SK-N-SH (cell line): ENCODE data around the gene RTN4RL1. TPM values are rescaled to one million over a fixed set of nuclear protein-coding genes. Genes with fewer than 3 reads are reported as not detected.
A peak's percentile ranks its signal among the peaks of the same experiment; 100 is the strongest.

Experiments used
- CTCF ChIA-PET: fragments of 300-600, 350-600 bp; formaldehyde crosslinking; extraction: SDS; loops from one replicate; lab custom pipeline; 2021; lab: Yijun Ruan, JAX
- POLR2A ChIA-PET: fragments of 350-600 bp; sonication (Branson Sonifier 250); formaldehyde crosslinking; extraction: SDS; loops from one replicate; lab custom pipeline; 2020; ENCODE audit warnings: antibody characterized with exemption, inconsistent platforms; lab: Yijun Ruan, JAX
- DNase-seq: peaks from one replicate; pipeline ENCODE4 v3.0.0; 2012
- H2AFZ ChIP-seq: fragments of 200-600 bp; sonication (generic); 2 replicates; pipeline ENCODE4 v1.8.1; 2016; ENCODE audit warnings: antibody characterized with exemption, mild to moderate bottlenecking, low read depth
- H3F3A ChIP-seq: fragments of 200-600 bp; sonication (generic); replicated peaks from 2 replicates; pipeline ENCODE3; 2016; ENCODE audit warnings: antibody characterized with exemption, mild to moderate bottlenecking; ENCODE audit not compliant: insufficient read depth
- H3K27ac ChIP-seq, 2 experiments: fragments of 200-500 bp in 1 of 2; fragments of 200-600 bp in 1 of 2; sonication (Bioruptor generic) in 1 of 2; sonication (generic), shearing (Covaris generic) in 1 of 2; 2 replicates each; pipeline versions ENCODE4 v1.5.1 to v1.6.1; 2014 to 2016; ENCODE audit warnings: low read depth in 2 of 2, inconsistent platforms in 1 of 2, low read length in 1 of 2, mild to moderate bottlenecking in 1 of 2, mixed read lengths in 1 of 2
- H3K27me3 ChIP-seq: fragments of 200-600 bp; sonication (generic), shearing (Covaris generic); 2 replicates; pipeline ENCODE4 v1.6.1; 2016; ENCODE audit warnings: mixed run types; ENCODE audit not compliant: insufficient read depth
- H3K36me3 ChIP-seq, 2 experiments: fragments of 200-500 bp in 1 of 2; fragments of 200-600 bp in 1 of 2; sonication (Bioruptor generic) in 1 of 2; sonication (generic) in 1 of 2; replicated peaks in 1 of 2; 2 replicates each; pipeline versions ENCODE3 to v1.5.1; 2014 to 2016; ENCODE audit warnings: low read length in 1 of 2, mild to moderate bottlenecking in 1 of 2; ENCODE audit not compliant: insufficient read depth in 2 of 2, control insufficient read depth in 1 of 2
- H3K4me1 ChIP-seq, 2 experiments: fragments of 200-500 bp in 1 of 2; fragments of 200-600 bp in 1 of 2; sonication (Bioruptor generic) in 1 of 2; sonication (generic), shearing (Covaris generic) in 1 of 2; 2 replicates each; pipeline versions ENCODE4 v1.5.1 to v1.6.1; 2014 to 2016; ENCODE audit warnings: low read depth in 1 of 2, low read length in 1 of 2, mixed run types in 1 of 2; ENCODE audit not compliant: insufficient read depth in 2 of 2, control insufficient read depth in 1 of 2
- H3K4me2 ChIP-seq: fragments of 200-600 bp; sonication (generic), shearing (Covaris generic); 2 replicates; pipeline ENCODE4 v1.6.1; 2017; ENCODE audit warnings: mixed run types
- H3K4me3 ChIP-seq, 2 experiments: fragments of 200-500 bp in 1 of 2; fragments of 200-600 bp in 1 of 2; sonication (Bioruptor generic) in 1 of 2; sonication (generic), shearing (Covaris generic) in 1 of 2; 2 replicates each; pipeline versions ENCODE4 v1.5.1 to v1.8.1; 2014 to 2016; ENCODE audit warnings: low read depth in 2 of 2, inconsistent platforms in 1 of 2, low read length in 1 of 2, mild to moderate bottlenecking in 1 of 2, mixed read lengths in 1 of 2, moderate library complexity in 1 of 2
- H3K79me2 ChIP-seq: fragments of 200-600 bp; sonication (generic); 2 replicates; pipeline ENCODE4 v1.8.1; 2017; ENCODE audit warnings: mild to moderate bottlenecking; ENCODE audit not compliant: insufficient read depth
- H3K9ac ChIP-seq: fragments of 200-600 bp; sonication (generic); 2 replicates; pipeline ENCODE4 v1.6.1; 2017; ENCODE audit warnings: mixed run types
- H3K9me2 ChIP-seq: fragments of 200-600 bp; sonication (generic); 2 replicates; pipeline ENCODE4 v1.6.1; 2017; ENCODE audit warnings: mixed run types
- H3K9me3 ChIP-seq: fragments of 200-600 bp; sonication (generic); 2 replicates; pipeline ENCODE4 v1.6.1; 2017; ENCODE audit warnings: mixed run types, mild to moderate bottlenecking, moderate library complexity
- H4K20me1 ChIP-seq: fragments of 200-600 bp; sonication (generic); 2 replicates; pipeline ENCODE4 v1.6.1; 2017; ENCODE audit warnings: mild to moderate bottlenecking, mixed run types; ENCODE audit not compliant: insufficient read depth
- CHD2 ChIP-seq: fragments of 150-350 bp; IDR thresholded peaks from 2 replicates; pipeline ENCODE4 v1.6.1; 2018; ENCODE audit warnings: low read length; ENCODE audit not compliant: partially characterized antibody
- EP300 ChIP-seq, 2 experiments: IDR thresholded peaks; 2 replicates each; pipeline versions ENCODE4 v1.4.0 to v1.6.1; 2012; ENCODE audit warnings: borderline replicate concordance in 1 of 2, low read depth in 1 of 2, low read length in 1 of 2
- EZH2phosphoT487 ChIP-seq: fragments of 200-600 bp; sonication (generic); IDR thresholded peaks from 2 replicates; pipeline ENCODE4 v1.6.1; 2017; ENCODE audit warnings: low read depth, mixed run types, mild to moderate bottlenecking, antibody characterized with exemption, moderate library complexity, borderline replicate concordance
- FOSL2 ChIP-seq: IDR thresholded peaks from 2 replicates; pipeline ENCODE4 v1.4.0; 2012; ENCODE audit warnings: low read depth, mild to moderate bottlenecking, moderate library complexity, borderline replicate concordance
- FOXJ3 ChIP-seq: sonication (generic); formaldehyde crosslinking; IDR thresholded peaks from 2 replicates; pipeline ENCODE4 v1.5.1; 2020; ENCODE audit warnings: mild to moderate bottlenecking, missing genetic modification reagents
- GATA2 ChIP-seq: sonication (generic); formaldehyde crosslinking; IDR thresholded peaks from 2 replicates; pipeline ENCODE4 v1.5.0; 2020; ENCODE audit warnings: mild to moderate bottlenecking, missing genetic modification reagents
- JUND ChIP-seq: IDR thresholded peaks from 2 replicates; pipeline ENCODE4 v1.4.0; 2012
- MEF2A ChIP-seq: IDR thresholded peaks from 2 replicates; pipeline ENCODE4 v1.4.0; 2012; ENCODE audit warnings: low read depth, borderline replicate concordance
- MXI1 ChIP-seq: IDR thresholded peaks from 2 replicates; pipeline ENCODE4 v1.6.1; 2012; ENCODE audit warnings: mild to moderate bottlenecking, low read depth, low read length, improper control_type of control experiment
- PBX3 ChIP-seq: IDR thresholded peaks from 2 replicates; pipeline ENCODE4; 2012
- RCOR1 ChIP-seq: fragments of 150-350 bp; IDR thresholded peaks from 2 replicates; pipeline ENCODE4 v1.6.1; 2017; ENCODE audit warnings: antibody characterized with exemption, low read length
- SIN3A ChIP-seq: IDR thresholded peaks from 2 replicates; pipeline ENCODE4 v1.6.1; 2012; ENCODE audit warnings: low read depth, mild to moderate bottlenecking, low read length, moderate library complexity, borderline replicate concordance
- TEAD4 ChIP-seq: IDR thresholded peaks from 2 replicates; pipeline ENCODE4 v1.4.0; 2012; ENCODE audit warnings: mild to moderate bottlenecking, borderline replicate concordance; ENCODE audit not compliant: insufficient read depth
- WGBS: methylation state at CpG from one replicate; pipeline ENCODE4 v1.1.6; 2017; ENCODE audit warnings: low lambda C conversion rate; 5-methylcytosine and 5-hydroxymethylcytosine counted together
- polyA plus RNA-seq, 3 experiments: library from polyadenylated mRNA; depleted of rRNA; stranded (reverse); fragments of >200 nt; gene quantifications; 2 replicates each; pipeline ENCODE4 v1.2.3, GENCODE V29; 2012

The RTN4RL1 gene
- polyA plus RNA-seq, 1 of the 3 experiments (the other 2 are of a cell fraction): 0.07 TPM

- TF ChIP-seq SIN3A (no peak), FOSL2 (no peak), MEF2A (no peak), EZH2phosphoT487 (no peak), CHD2 (no peak), PBX3 (no peak), TEAD4 (no peak), MXI1 (no peak)
Observed at GRCh38 chr17:1996800-1997288, 28.3 kb downstream of the RTN4RL1 start (continued).

GRCh38 chr17:1995907-1996799 lies 29.0 kb downstream of the RTN4RL1 start:
- ChIA-PET CTCF (interaction anchor here (0.7 to 2.9 kb wide), 12 partner anchors 8 to 248 kb away, joined by 3 to 23 read pairs (median 4); partner anchors contain the start of genes OVCA2 and RTN4RL1), POLR2A (interaction anchor here (1.2 kb wide), 1 partner anchor 80 kb away, joined by 4 read pairs; no protein-coding TSS in a partner anchor)
- Histone ChIP-seq H3K79me2 (no peaks in the 10 kb centered on the region), H3K27ac (peak overlapping the region in 1 of 2 experiments; percentile 88; a peak in 2 of 4 replicates), H4K20me1 (no peaks in the 10 kb centered on the region), H2AFZ (no peak overlapping the region), H3K4me2 (no peak overlapping the region), H3F3A (no peaks in the 10 kb centered on the region), H3K4me1 (peaks cover 0 to 33% of the 10 kb centered on the region in 2 experiments; a peak in 1 of 4 replicates), H3K9me2 (no peaks in the 10 kb centered on the region), H3K4me3 (no peak overlapping the region), H3K9ac (no peak overlapping the region), H3K27me3 (no peaks in the 10 kb centered on the region), H3K36me3 (no peaks in the 10 kb centered on the region), H3K9me3 (no peaks in the 10 kb centered on the region)
- TF ChIP-seq RCOR1 (0 out of 2 replicates have a peak, but pooled peaks have one; percentile 53), JUND (no peak), GATA2 (CRISPR knock-in tag) (peak; percentile 82), EP300 (IDR thresholded peaks at IDR 0.05; ENCODE audit: borderline replicate concordance in 1 of 2, low read depth in 1 of 2, low read length in 1 of 2) (peak in 1 of 2 experiments; percentile 55; a peak in 2 of 4 replicates), FOXJ3 (CRISPR knock-in tag) (peak; percentile 63; the same call in 1 of the 2 replicates)
- peak; percentile 77 for DNase-seq
- 73% methylated on average over 12 of the region's 14 CpGs for WGBS
